Fibroblast of the aortic adventitia (primary cell): Measurements from ENCODE around the gene CACNA2D3. TPM values are rescaled to one million over a fixed set of nuclear protein-coding genes. Genes with fewer than 3 reads are reported as not detected.

Experiments used
- DNase-seq: peaks from one replicate; pipeline ENCODE4 v3.0.0-alpha.2; 2010; ENCODE audit warnings: low read depth
- H3K4me3 ChIP-seq: 2 replicates; pipeline ENCODE4 v1.5.1; 2011; ENCODE audit warnings: low read depth, mild to moderate bottlenecking, control low read depth, low read length, moderate library complexity
- total RNA-seq: library from RNA; depleted of rRNA; stranded (reverse); fragments of >200 nt; gene quantifications from 2 replicates; pipeline ENCODE4 v1.2.3, GENCODE V29; 2012; ENCODE audit warnings: low replicate concordance
- TF ChIP-seq, protein P1 (sequence below): IDR thresholded peaks from 2 replicates; pipeline ENCODE4 v1.5.1; 2011; ENCODE audit warnings: mild to moderate bottlenecking, low read length, control low read depth, inconsistent platforms; ENCODE audit not compliant: insufficient read depth

CACNA2D3 gene
- total RNA-seq, 1 donor, result 0.45 TPM

DNA sequence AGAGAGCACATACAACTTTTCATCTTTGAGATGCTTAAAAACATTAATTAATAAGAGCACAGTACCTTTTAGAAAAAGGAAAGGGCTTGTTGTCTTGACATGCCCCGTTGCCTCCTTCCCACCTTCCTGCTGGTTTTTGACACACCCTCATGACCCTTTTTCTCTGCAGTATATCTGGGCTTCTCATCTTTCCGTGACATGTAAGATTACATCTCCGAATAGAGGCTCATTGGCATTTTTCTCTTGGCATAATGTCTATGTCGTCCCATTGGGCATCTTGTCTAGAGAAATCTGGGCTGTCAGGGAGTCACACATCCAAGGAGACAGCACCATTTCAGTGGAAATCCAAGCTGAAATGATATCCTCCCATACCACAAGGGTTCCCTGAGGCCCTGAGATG lies 741.4 kb downstream of the CACNA2D3 start:
- DNase-seq, result no peak
- TF ChIP-seq, protein P1, sequence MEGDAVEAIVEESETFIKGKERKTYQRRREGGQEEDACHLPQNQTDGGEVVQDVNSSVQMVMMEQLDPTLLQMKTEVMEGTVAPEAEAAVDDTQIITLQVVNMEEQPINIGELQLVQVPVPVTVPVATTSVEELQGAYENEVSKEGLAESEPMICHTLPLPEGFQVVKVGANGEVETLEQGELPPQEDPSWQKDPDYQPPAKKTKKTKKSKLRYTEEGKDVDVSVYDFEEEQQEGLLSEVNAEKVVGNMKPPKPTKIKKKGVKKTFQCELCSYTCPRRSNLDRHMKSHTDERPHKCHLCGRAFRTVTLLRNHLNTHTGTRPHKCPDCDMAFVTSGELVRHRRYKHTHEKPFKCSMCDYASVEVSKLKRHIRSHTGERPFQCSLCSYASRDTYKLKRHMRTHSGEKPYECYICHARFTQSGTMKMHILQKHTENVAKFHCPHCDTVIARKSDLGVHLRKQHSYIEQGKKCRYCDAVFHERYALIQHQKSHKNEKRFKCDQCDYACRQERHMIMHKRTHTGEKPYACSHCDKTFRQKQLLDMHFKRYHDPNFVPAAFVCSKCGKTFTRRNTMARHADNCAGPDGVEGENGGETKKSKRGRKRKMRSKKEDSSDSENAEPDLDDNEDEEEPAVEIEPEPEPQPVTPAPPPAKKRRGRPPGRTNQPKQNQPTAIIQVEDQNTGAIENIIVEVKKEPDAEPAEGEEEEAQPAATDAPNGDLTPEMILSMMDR, result no peak
- H3K4me3 ChIP-seq, result no peak overlapping the region

DNA sequence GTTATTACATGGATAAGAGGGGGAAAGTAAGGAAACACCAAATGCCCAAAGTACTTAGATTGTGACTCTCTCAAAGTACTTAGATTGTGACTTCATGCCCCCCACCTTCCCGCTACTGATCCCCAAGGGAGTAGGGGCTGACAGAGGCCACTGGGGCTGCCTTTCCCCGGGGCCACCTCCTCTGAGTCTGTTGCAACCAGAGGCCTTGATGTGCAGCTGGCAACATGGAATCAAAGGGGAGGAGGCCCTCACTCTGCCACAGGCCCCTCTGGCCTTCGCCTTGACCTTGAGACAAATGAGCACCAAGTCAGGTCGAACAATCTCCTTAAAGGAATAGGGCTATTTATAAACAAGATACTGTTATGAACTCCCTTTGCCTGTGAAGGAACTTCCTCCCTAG lies 743.0 kb downstream of the CACNA2D3 start:
- DNase-seq, result no peak
- TF ChIP-seq, protein P1, result no peak
- no peak overlapping the region for H3K4me3 ChIP-seq

DNA sequence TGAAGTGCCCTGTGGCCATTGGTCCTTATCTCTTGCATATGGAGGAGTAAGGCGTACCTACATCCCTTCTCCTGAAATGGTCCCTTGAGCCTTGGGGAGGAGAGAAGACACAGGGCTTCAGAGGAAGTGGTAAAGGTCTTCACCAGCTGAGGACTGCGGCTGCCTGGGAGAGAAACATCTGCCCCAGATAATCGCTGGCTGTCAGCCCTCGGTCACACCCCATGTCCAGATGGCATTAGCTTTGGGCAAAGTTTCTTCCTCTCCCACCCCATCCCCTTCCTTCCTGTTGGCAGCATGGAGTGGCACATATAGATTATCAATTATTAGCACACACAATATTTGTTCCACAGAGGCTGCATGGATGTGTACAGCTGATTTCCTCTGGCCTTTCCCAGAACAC lies 743.9 kb downstream of the CACNA2D3 start:
- TF ChIP-seq, protein P1, result no peak
- no peak overlapping the region for H3K4me3 ChIP-seq
- DNase-seq, result no peak

DNA sequence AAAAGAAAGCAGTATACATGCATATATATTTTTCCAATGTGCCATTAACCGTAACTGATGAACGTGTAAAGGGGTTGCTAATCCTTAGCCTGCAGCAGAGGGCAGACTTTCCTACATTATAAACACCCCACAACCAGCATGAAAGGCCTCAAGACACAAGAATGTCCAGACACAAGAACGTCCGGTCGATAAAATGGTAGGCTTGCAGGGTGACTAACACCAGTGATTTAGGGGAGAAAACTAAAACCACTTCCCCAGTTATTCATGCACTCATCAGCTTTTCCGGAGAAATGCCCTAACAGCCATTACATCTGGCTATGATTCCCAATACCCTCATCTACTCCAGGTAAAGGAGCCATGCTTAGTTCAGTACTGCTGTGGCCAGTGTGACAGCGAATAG lies 748.1 kb downstream of the CACNA2D3 start:
- no peak overlapping the region for H3K4me3 ChIP-seq
- TF ChIP-seq, protein P1, result peak; percentile 77
- DNase-seq, result peak; percentile 95

DNA sequence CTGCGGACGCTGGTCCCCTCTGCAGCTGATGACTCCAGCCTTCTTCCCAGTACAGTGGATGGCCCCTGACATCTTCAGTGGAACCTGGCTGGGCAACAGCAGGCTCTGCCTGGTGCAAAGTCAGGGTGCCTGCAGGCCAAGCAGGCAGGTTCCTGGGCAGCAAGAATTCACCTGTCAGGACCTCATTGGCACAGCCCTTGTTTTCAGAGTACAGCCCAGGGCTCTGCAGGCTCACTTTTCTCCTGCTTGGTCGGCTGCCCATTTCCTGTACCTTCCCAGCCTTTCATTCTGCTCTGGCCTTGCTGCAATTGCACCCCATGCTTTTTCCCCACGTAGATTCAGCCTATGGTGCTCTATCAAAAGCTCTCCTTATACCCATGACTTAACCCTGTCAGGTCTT lies 749.5 kb downstream of the CACNA2D3 start:
- no peak for DNase-seq
- TF ChIP-seq, protein P1, result no peak
- H3K4me3 ChIP-seq, result no peak overlapping the region

DNA sequence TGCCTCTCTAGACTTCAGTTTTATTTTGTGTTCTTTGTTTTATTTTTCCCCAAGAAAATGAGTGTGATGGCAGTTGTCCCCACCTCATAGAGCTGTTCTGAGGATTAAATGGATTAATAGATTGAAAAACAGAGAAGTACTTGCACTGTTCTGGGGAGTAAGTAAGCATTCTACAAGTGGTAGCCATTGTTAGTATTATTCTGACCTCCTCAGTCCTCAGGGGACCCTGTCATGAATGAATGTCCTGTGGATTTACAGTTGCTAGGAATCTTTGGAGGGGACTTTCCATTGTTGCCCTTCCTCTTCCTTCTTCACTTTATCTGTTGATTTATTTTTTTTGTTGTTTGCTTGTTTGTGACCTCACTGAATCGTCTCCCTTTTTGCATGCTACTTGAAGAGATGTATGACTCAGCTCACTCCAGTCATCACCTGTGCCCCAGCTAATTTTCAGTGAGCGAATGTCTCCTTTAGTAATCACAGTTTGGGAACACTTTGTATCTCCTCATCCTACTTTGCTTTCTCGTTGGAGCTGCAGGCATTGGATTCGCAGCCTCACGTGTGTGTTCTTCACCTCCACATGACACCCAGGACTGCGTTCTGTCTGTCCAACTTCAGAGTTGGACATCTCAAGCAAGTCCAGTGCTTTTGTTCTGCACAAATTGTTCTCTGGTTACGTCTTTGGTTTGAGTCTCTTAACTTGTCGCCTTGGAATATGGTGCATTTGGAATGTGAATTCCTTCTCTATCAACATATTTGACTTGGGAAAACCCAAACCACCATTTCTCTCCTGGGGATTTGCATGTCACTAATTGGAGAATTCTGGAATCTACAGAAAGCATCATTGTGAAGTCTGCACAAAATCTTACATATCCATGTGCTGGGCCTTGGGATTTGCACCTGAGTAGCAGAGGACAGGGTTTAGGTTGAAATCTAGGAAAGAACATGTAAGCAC lies 751.0 kb downstream of the CACNA2D3 start:
- no peak for DNase-seq
- no peak overlapping the region for H3K4me3 ChIP-seq
- TF ChIP-seq, protein P1, result no peak
